Naive thymus-derived CD8-positive, alpha-beta T cell (primary cell): ENCODE data around the gene GDF7. TPM values are rescaled to one million over a fixed set of nuclear protein-coding genes. Genes with fewer than 3 reads are reported as not detected.

Experiments used
- ATAC-seq, 2 donors: fragments of 150-1000 bp; cut with Tn5 transposase in 1 of 2; sonication (Bioruptor Pico), chemical (Tn5 transposase) in 1 of 2; 1 replicate in 1 of 2; 2 replicates in 1 of 2; pipeline ENCODE4 v1.10.0; 2021; ENCODE audit warnings: mild to moderate bottlenecking in 2 of 2, moderate library complexity in 2 of 2
- POLR2A ChIA-PET: fragments of 350-600 bp; sonication (Branson Sonifier 250); formaldehyde crosslinking; loops from one replicate; lab custom pipeline; 2021; ENCODE audit warnings: antibody characterized with exemption; lab: Charles Lee
- DNase-seq, 10 donors: peaks; one replicate each; pipeline versions ENCODE4 v3.0.0 to v3.0.0-alpha.2; 2020 to 2022
- H3K27ac Mint-ChIP-seq, 10 donors: one replicate each; pipeline ENCODE4 v1.8.0; 2020 to 2022; ENCODE audit warnings: mild to moderate bottlenecking in 10 of 10, mixed read lengths in 10 of 10, moderate library complexity in 4 of 10, inconsistent platforms in 1 of 10
- H3K27me3 Mint-ChIP-seq, 5 donors: one replicate each; pipeline ENCODE4 v1.8.0; 2021 to 2022; ENCODE audit warnings: mixed read lengths in 5 of 5
- H3K36me3 Mint-ChIP-seq, 3 donors: one replicate each; pipeline ENCODE4 v1.8.0; 2020 to 2022; ENCODE audit warnings: mixed read lengths in 3 of 3, mild to moderate bottlenecking in 2 of 3, inconsistent platforms in 1 of 3
- H3K4me1 Mint-ChIP-seq, 4 donors: one replicate each; pipeline ENCODE4 v1.8.0; 2021 to 2022; ENCODE audit warnings: mixed read lengths in 4 of 4
- H3K4me3 Mint-ChIP-seq, 10 donors: one replicate each; pipeline ENCODE4 v1.8.0; 2020 to 2022; ENCODE audit warnings: mild to moderate bottlenecking in 10 of 10, mixed read lengths in 10 of 10, moderate library complexity in 6 of 10, inconsistent platforms in 1 of 10
- H3K9me3 Mint-ChIP-seq, 9 donors: one replicate each; pipeline ENCODE4 v1.8.0; 2020 to 2022; ENCODE audit warnings: mixed read lengths in 9 of 9, mild to moderate bottlenecking in 3 of 9, inconsistent platforms in 1 of 9, moderate library complexity in 1 of 9
- polyA plus RNA-seq, 3 donors: library from polyadenylated mRNA; unstranded; fragments of 300-500 nt; fragmentation: Illumina TruSeq; gene quantifications; one replicate each; pipeline ENCODE4 v1.2.3, GENCODE V29; 2021
- total RNA-seq, 8 experiments: library from RNA in 2 of 8; stranded (reverse) in 2 of 8; gene quantifications; one replicate each; pipeline ENCODE4 v1.2.3 and lab custom pipeline; 2021 to 2026

GDF7 gene
- total and polyA plus RNA-seq, 5 experiments from 2014 or later, result 0.05 TPM; not detected in 2

GRCh38 chr2:20623741-20624155 lies 43.2 kb upstream of the GDF7 start:
- Mint-ChIP-seq H3K4me1 (peaks cover 0 to 9% (median 2%) of the 10 kb centered on the region in 4 donors), H3K36me3 (peaks cover 5 to 52% (median 16%) of the 10 kb centered on the region in 3 donors), H3K27me3 (no peaks in the 10 kb centered on the region), H3K9me3 (no peaks in the 10 kb centered on the region), H3K27ac (no peak overlapping the region), H3K4me3 (no peak overlapping the region)
- peak in 1 of 10 donors; percentile 24 for DNase-seq
- no peak for ATAC-seq
- POLR2A ChIA-PET, result no interaction called here

GRCh38 chr2:20624156-20624883 lies 42.6 kb upstream of the GDF7 start:
- Mint-ChIP-seq H3K4me1 (peaks cover 0 to 8% (median 3%) of the 10 kb centered on the region in 4 donors), H3K27ac (no peak overlapping the region), H3K27me3 (no peaks in the 10 kb centered on the region), H3K36me3 (peaks cover 5 to 52% (median 16%) of the 10 kb centered on the region in 3 donors), H3K9me3 (no peaks in the 10 kb centered on the region), H3K4me3 (no peak overlapping the region)
- POLR2A ChIA-PET, result no interaction called here
- DNase-seq, result peak in 1 of 10 donors; percentile 58
- ATAC-seq, result no peak

DNA sequence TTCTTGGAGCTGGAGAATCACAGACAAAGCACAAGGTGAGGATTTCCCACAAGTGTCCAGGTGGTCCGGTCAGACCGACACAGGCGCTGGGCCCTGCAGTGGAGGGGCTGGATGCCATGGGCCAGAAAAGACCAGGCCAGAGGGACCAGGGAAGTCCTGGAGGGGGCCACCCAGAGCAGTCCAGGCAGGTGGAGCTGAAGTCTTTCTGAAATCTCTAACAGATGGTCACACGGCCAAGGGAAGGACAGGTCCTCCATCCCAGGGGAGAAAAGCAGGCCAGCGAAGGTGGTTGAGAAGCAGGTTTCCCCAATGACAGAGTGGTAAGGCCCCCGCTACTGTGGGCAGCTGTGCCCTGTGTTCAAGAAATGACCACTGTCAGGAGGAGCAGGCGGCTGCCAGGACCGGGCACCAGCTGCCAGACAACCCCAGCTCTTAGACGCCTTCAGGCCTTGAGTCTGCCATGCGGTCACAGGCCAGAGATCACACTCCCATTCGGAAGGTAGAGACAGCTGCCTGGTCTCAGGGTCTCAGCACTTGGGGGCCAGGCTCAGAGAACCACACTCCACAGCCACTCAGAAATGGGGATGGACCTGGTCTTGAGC lies 42.0 kb upstream of the GDF7 start:
- Mint-ChIP-seq H3K4me1 (peaks cover 0 to 6% (median 1%) of the 10 kb centered on the region in 4 donors), H3K27me3 (no peaks in the 10 kb centered on the region), H3K27ac (no peak overlapping the region), H3K9me3 (no peaks in the 10 kb centered on the region), H3K4me3 (no peak overlapping the region), H3K36me3 (peaks cover 5 to 46% (median 16%) of the 10 kb centered on the region in 3 donors)
- ATAC-seq (no peak), DNase-seq (peak in 1 of 10 donors; percentile 30)
- POLR2A ChIA-PET, result no interaction called here

GRCh38 chr2:20625491-20626391 lies 41.2 kb upstream of the GDF7 start:
- POLR2A ChIA-PET, result no interaction called here
- Mint-ChIP-seq H3K4me1 (peaks cover 0 to 3% (median under 1%) of the 10 kb centered on the region in 4 donors), H3K36me3 (peaks cover 1 to 40% (median 10%) of the 10 kb centered on the region in 3 donors), H3K27ac (no peak overlapping the region), H3K27me3 (no peaks in the 10 kb centered on the region), H3K4me3 (no peak overlapping the region), H3K9me3 (no peaks in the 10 kb centered on the region)
- ATAC-seq (no peak), DNase-seq (peak in 1 of 10 donors; percentile 56)

- no peak overlapping the region for H3K27ac Mint-ChIP-seq
- no peak for DNase-seq
- H3K36me3 Mint-ChIP-seq, result peaks cover 0 to 34% (median 8%) of the 10 kb centered on the region in 3 donors
- ATAC-seq, result no peak
- H3K27me3 Mint-ChIP-seq, result no peaks in the 10 kb centered on the region
- H3K4me3 Mint-ChIP-seq, result no peak overlapping the region
- H3K4me1 Mint-ChIP-seq, result peaks cover 0 to 3% (median 0%) of the 10 kb centered on the region in 4 donors
- POLR2A ChIA-PET, result no interaction called here
- H3K9me3 Mint-ChIP-seq, result no peaks in the 10 kb centered on the region
Measured at GRCh38 chr2:20626392-20626697, 40.6 kb upstream of the GDF7 start.

DNA sequence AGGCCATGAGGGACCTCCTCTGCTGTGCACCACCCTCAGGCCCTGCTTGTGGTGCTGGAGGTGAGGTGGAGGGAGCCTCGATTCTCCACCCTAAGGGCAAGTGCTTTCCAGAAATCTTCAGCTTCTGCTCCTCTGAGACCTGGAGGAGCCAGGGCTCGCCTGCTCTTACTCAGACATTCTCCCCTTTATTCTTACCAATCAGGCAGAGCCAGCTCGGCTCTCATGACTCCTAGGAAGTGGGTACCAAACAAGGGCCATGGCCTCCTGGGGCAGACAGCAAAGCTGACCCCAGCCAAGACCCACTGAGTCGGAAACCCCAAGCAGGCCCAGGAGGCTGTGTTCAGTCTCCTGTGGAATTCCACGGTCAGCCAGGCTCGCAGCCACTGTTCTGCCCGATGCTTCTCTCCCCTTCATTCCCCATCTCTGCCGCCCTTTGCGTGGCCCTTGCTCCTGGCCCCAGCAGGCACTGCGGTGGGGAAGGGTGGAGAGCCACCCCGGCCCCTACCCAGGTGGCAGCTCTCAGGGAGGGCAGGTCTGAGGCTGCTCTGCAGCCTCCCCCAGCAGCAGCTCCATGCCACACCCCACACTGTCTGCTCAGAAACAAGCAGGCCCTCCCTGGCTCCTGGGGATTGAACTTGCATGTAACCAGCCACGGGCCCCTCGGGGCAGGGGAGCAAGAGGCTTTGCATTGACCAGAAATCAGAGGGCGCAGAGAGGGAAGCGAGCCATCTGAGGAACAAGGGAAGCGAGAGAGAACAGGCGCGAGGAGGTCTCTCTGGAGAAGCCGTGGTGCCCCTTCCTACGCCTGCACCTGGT lies 40.0 kb upstream of the GDF7 start:
- no peak for ATAC-seq
- peaks cover 0 to 30% (median 8%) of the 10 kb centered on the region in 3 donors for H3K36me3 Mint-ChIP-seq
- H3K27ac Mint-ChIP-seq, result no peak overlapping the region
- POLR2A ChIA-PET, result no interaction called here
- peak in 1 of 10 donors; percentile 61 for DNase-seq
- H3K9me3 Mint-ChIP-seq, result no peaks in the 10 kb centered on the region
- peaks cover 0 to 3% (median 1%) of the 10 kb centered on the region in 4 donors for H3K4me1 Mint-ChIP-seq
- no peak overlapping the region for H3K4me3 Mint-ChIP-seq
- H3K27me3 Mint-ChIP-seq, result no peaks in the 10 kb centered on the region

- H3K27ac Mint-ChIP-seq, result no peak overlapping the region
- H3K4me1 Mint-ChIP-seq, result peaks cover 0 to 4% (median 1%) of the 10 kb centered on the region in 4 donors
- peak in 1 of 10 donors; percentile 53 for DNase-seq
- POLR2A ChIA-PET, result no interaction called here
- ATAC-seq, result no peak
- no peak overlapping the region for H3K4me3 Mint-ChIP-seq
- H3K27me3 Mint-ChIP-seq, result no peaks in the 10 kb centered on the region
- no peaks in the 10 kb centered on the region for H3K9me3 Mint-ChIP-seq
- peaks cover 0 to 24% (median 4%) of the 10 kb centered on the region in 3 donors for H3K36me3 Mint-ChIP-seq
Measured at GRCh38 chr2:20627712-20628380, 39.1 kb upstream of the GDF7 start.

GRCh38 chr2:20629181-20629580 lies 37.8 kb upstream of the GDF7 start:
- Mint-ChIP-seq H3K27me3 (no peaks in the 10 kb centered on the region), H3K9me3 (no peaks in the 10 kb centered on the region), H3K27ac (no peak overlapping the region), H3K4me3 (no peak overlapping the region), H3K36me3 (peaks cover 0 to 14% (median 2%) of the 10 kb centered on the region in 3 donors), H3K4me1 (peaks cover 0 to 4% (median 1%) of the 10 kb centered on the region in 4 donors)
- ATAC-seq (no peak), DNase-seq (no peak)
- POLR2A ChIA-PET, result no interaction called here

GRCh38 chr2:20629581-20630171 lies 37.3 kb upstream of the GDF7 start:
- DNase-seq (no peak), ATAC-seq (no peak)
- no peak overlapping the region for H3K27ac Mint-ChIP-seq
- POLR2A ChIA-PET, result no interaction called here
- H3K4me1 Mint-ChIP-seq, result peaks cover 0 to 4% (median 1%) of the 10 kb centered on the region in 4 donors
- H3K9me3 Mint-ChIP-seq, result no peaks in the 10 kb centered on the region
- no peaks in the 10 kb centered on the region for H3K27me3 Mint-ChIP-seq
- H3K4me3 Mint-ChIP-seq, result no peak overlapping the region
- peaks cover 0 to 12% (median 2%) of the 10 kb centered on the region in 3 donors for H3K36me3 Mint-ChIP-seq

DNA sequence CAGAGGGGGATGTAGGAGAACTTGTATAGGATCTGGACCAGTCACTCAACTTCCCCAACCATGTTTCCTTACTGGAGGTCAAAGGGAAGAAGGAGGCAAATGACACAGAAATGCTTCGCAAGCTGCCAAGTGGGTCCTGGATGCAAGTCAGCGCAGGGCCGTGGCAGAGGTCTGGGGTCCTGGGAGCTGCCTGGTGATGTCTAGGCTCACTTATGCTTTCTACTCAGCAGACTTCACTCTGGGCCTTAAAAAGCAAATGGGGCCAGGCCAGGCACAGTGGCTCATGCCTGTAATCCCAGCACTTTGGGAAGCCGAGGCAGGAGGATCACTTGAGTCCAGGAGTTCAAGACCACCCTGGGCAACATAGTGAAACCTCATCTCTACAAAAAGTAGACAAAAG lies 36.0 kb upstream of the GDF7 start:
- H3K9me3 Mint-ChIP-seq, result no peaks in the 10 kb centered on the region
- ATAC-seq, result no peak
- peaks cover 0 to 18% (median 2%) of the 10 kb centered on the region in 3 donors for H3K36me3 Mint-ChIP-seq
- POLR2A ChIA-PET, result no interaction called here
- H3K4me1 Mint-ChIP-seq, result peaks cover 0 to 5% (median 2%) of the 10 kb centered on the region in 4 donors
- no peak overlapping the region for H3K4me3 Mint-ChIP-seq
- no peaks in the 10 kb centered on the region for H3K27me3 Mint-ChIP-seq
- H3K27ac Mint-ChIP-seq, result no peak overlapping the region
- no peak for DNase-seq

DNA sequence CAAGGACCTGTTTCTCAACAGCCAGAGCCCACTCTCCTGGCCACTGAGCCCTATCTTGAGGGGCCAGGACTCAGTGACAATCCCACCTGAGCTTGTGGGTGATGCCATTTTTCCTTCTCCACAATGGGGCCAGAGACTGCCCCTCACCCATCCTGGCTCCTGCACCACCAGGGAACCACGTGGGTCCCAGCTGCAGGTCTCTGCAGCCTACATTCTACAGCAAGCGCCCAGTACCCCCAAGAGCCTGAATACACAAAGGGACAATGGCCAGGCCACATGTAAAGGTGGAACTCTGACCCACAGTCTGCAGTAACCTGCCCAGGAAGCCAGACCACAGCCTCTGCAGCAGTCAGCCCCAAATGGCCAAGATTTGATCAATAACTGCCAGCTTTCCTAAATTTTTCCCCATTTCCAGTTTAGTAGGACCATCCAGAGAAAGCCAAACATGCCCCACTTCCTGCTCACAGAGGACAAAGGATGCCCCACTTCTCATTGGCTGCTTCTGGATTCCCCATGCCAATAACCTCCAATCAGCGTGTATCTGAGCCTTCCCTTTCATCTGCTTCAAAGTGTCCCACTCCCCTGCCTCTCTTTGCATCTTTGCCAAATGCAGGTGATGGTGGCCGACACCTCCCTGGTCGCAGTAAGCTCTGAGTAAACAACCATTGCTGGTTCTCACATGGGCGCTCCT lies 35.2 kb upstream of the GDF7 start:
- POLR2A ChIA-PET, result no interaction called here
- Mint-ChIP-seq H3K36me3 (peaks cover 0 to 18% (median 5%) of the 10 kb centered on the region in 3 donors), H3K27me3 (no peaks in the 10 kb centered on the region), H3K4me3 (no peak overlapping the region), H3K4me1 (peaks cover 0 to 6% (median 2%) of the 10 kb centered on the region in 4 donors), H3K27ac (no peak overlapping the region), H3K9me3 (no peaks in the 10 kb centered on the region)
- DNase-seq (no peak), ATAC-seq (no peak)
